Heart right ventricle (tissue), 16 donors: ENCODE measurements around the gene ERI3. TPM values are rescaled to one million over a fixed set of nuclear protein-coding genes. Genes with fewer than 3 reads are reported as not detected.

Experiments
- ATAC-seq, 8 donors: fragments of 200-7000 bp; cut with Tn5 transposase; one replicate each; pipeline ENCODE4 v1.9.1; 2020; ENCODE audit warnings: mild to moderate bottlenecking in 8 of 8, moderate library complexity in 8 of 8, moderate number of reproducible peaks in 1 of 8
- DNase-seq, 2 donors: peaks; one replicate each; pipeline ENCODE4 v3.0.0-alpha.2; 2020
- H3K27ac ChIP-seq, 10 donors: fragments of 200-600 bp; sonication (generic) in 2 of 10; one replicate each; pipeline versions ENCODE4 v1.5.0 to v1.8.0; 2020 to 2022; ENCODE audit warnings: mild to moderate bottlenecking in 3 of 10
- H3K27me3 ChIP-seq, 7 donors: fragments of 200-600 bp; one replicate each; pipeline ENCODE4 v1.8.0; 2021 to 2022; ENCODE audit warnings: mild to moderate bottlenecking in 2 of 7
- H3K36me3 ChIP-seq, 9 donors: fragments of 200-600 bp; sonication (generic) in 1 of 9; one replicate each; pipeline versions ENCODE4 v1.5.0 to v1.8.0; 2020 to 2022; ENCODE audit warnings: mild to moderate bottlenecking in 2 of 9
- H3K4me1 ChIP-seq, 9 donors: fragments of 200-600 bp; sonication (generic) in 1 of 9; one replicate each; pipeline versions ENCODE4 v1.5.0 to v1.8.0; 2020 to 2022; ENCODE audit warnings: mild to moderate bottlenecking in 4 of 9
- H3K4me3 ChIP-seq, 10 donors: fragments of 200-600 bp; sonication (generic) in 2 of 10; one replicate each; pipeline versions ENCODE4 v1.5.0 to v1.8.0; 2020 to 2022; ENCODE audit warnings: mild to moderate bottlenecking in 7 of 10, moderate library complexity in 2 of 10
- H3K9me3 ChIP-seq, 11 donors: fragments of 200-600 bp in 10 of 11; sonication (generic) in 2 of 11; one replicate each; pipeline versions ENCODE4 v1.5.0 to v1.8.0; 2013 to 2022; ENCODE audit warnings: mild to moderate bottlenecking in 2 of 11, control low read depth in 1 of 11, moderate library complexity in 1 of 11
- CTCF ChIP-seq, 9 donors: fragments of 200-600 bp; sonication (generic) in 2 of 9; IDR thresholded peaks; one replicate each; pipeline versions ENCODE4 v1.5.0 to v1.8.0; 2021 to 2022; ENCODE audit warnings: antibody characterized with exemption in 9 of 9, mild to moderate bottlenecking in 5 of 9, moderate library complexity in 1 of 9
- WGBS, 2 donors: extraction: QIAGEN DNeasy Blood & Tissue Kit; methylation state at CpG; one replicate each; pipeline ENCODE4 v1.1.7; 2013; ENCODE audit warnings: inconsistent platforms in 1 of 2; 5-methylcytosine and 5-hydroxymethylcytosine counted together
- intact Hi-C, 10 donors: fragments of 100-400 bp; cut with DNase I; formaldehyde crosslinking; loops; one replicate each; pipeline versions ENCODE4 v1.11.1 to v1.14.2; 2022
- polyA plus RNA-seq, 2 donors: library from polyadenylated mRNA; stranded (reverse); fragments of 200-250 nt; gene quantifications; one replicate each; pipeline ENCODE4 v1.2.3, GENCODE V29; 2013
- total RNA-seq, 10 donors: library from RNA; stranded (reverse); fragmentation: NEBNext Ultra II Directional in 3 of 10; extraction: Animal tissue kit (Norgen Biotek cat#: 25700) in 3 of 10; gene quantifications; one replicate each; pipeline versions ENCODE4 v1.2.1 to v1.2.4, GENCODE V29; 2021 to 2023
- donor health status: Arrhythmogenic right ventricular cardiomyopathy.
- donor health status: ischemic (EF 13 %, LVEDD 7.1; RV severe dilation, severe dysfunction).
- donor health status: healthy with polysubstance abuse.
- donor health status: DM: no; HTN: yes; CAD: no.
- donor health status: DM: no; HTN: no; CAD: no.
- donor health status: ischemic (EF 25% LVEDD 6.9; RV normal size, moderate dysfunction).
- donor health status: ischemic (EF 25% LVEDD 5.7; RV mildly dilated, moderate dysfunction).
- donor health status: healthy.
- donor health status: DM: yes; HTN: yes; CAD: no.
- donor health status: Ischemic cardiomyopathy.
- donor health status: ischemic (EF 35%, LVEDD 5.7; RV mildly dilated, moderate dysfunction).
- donor health status: nonischemic (EF 11% LVEDD 7.7; RV severe dilation, severe dysfunction).
- donor health status: DM: yes; HTN: yes; CAD: no.
- donor health status: PGD.
- donor health status: ischemic (EF 29% LVEDD 5.4; RV normal size, mild dysfunction).
- donor health status: nonischemic (EF 23%, LVEDD 6.1; RV moderate dilation, normal function).

ERI3 gene
- total and polyA plus RNA-seq, 12 donors = 28.1 to 68.4 (median 47.9) TPM

- WGBS, 2 donors = 88% methylated on average over 16 of the region's 16 CpGs
- ATAC-seq = no peak
Measured at GRCh38 chr1:44242746-44243145, 112.3 kb downstream of the ERI3 start.

GRCh38 chr1:44240802-44241671 lies 114.0 kb downstream of the ERI3 start:
- no peak for TF ChIP-seq CTCF (IDR thresholded peaks at IDR 0.05)
- intact Hi-C loops = loop anchor here in 1 of 10 donors (5.0 kb wide), 1 partner anchor 51 kb away; no protein-coding TSS in a partner anchor
- Histone ChIP-seq H3K4me1 (peaks cover 12 to 28% (median 23%) of the 10 kb centered on the region in 9 donors), H3K4me3 (no peak overlapping the region), H3K36me3 (peaks cover 0 to 18% (median 0%) of the 10 kb centered on the region in 9 donors), H3K27me3 (no peaks in the 10 kb centered on the region), H3K27ac (peak overlapping the region; percentile 71 to 91 (median 80)), H3K9me3 (no peaks in the 10 kb centered on the region)
- DNase-seq (no peak), ATAC-seq (peak; percentile 29 to 67 (median 45))
- 76 to 85% methylated on average over 9 of the region's 9 CpGs for WGBS, 2 donors

More at GRCh38 chr1:44242746-44243145, 112.3 kb downstream of the ERI3 start:
- no peak for DNase-seq
- intact Hi-C loops = loop anchor here in 1 of 10 donors (5.0 kb wide), 1 partner anchor 50 kb away; no protein-coding TSS in a partner anchor
- peaks cover 0 to 29% (median 0%) of the 10 kb centered on the region in 9 donors for H3K36me3 ChIP-seq
- no peak overlapping the region for H3K4me3 ChIP-seq
- TF ChIP-seq CTCF (IDR thresholded peaks at IDR 0.05) = no peak
- no peaks in the 10 kb centered on the region for H3K27me3 ChIP-seq
- no peaks in the 10 kb centered on the region for H3K9me3 ChIP-seq
- no peak overlapping the region for H3K27ac ChIP-seq
- peaks cover 12 to 28% (median 23%) of the 10 kb centered on the region in 9 donors for H3K4me1 ChIP-seq

GRCh38 chr1:44239961-44240371 lies 115.1 kb downstream of the ERI3 start:
- no peak overlapping the region for H3K4me3 ChIP-seq
- intact Hi-C loops = loop anchor here in 2 of 10 donors (5.0 kb wide), 2 partner anchors 52 to 72 kb away; no protein-coding TSS in a partner anchor
- peaks cover 0 to 18% (median 0%) of the 10 kb centered on the region in 9 donors for H3K36me3 ChIP-seq
- H3K4me1 ChIP-seq = peaks cover 12 to 28% (median 23%) of the 10 kb centered on the region in 9 donors
- 36 to 55% methylated on average over 3 of the region's 3 CpGs for WGBS, 2 donors
- no peak for TF ChIP-seq CTCF (IDR thresholded peaks at IDR 0.05)
- H3K27ac ChIP-seq = peak overlapping the region; percentile 71 to 91 (median 80)
- DNase-seq = peak; percentile 43 to 59
- no peaks in the 10 kb centered on the region for H3K27me3 ChIP-seq
- ATAC-seq = peak; percentile 74 to 91 (median 88)
- H3K9me3 ChIP-seq = no peaks in the 10 kb centered on the region

GRCh38 chr1:44239331-44239960 lies 115.6 kb downstream of the ERI3 start:
- peak; percentile 31 to 53 for DNase-seq
- peaks cover 12 to 28% (median 23%) of the 10 kb centered on the region in 9 donors for H3K4me1 ChIP-seq
- H3K36me3 ChIP-seq = peaks cover 0 to 18% (median 0%) of the 10 kb centered on the region in 9 donors
- H3K27me3 ChIP-seq = no peaks in the 10 kb centered on the region
- TF ChIP-seq CTCF (IDR thresholded peaks at IDR 0.05) = peak in 7 of 9 donors; percentile 19 to 52 (median 36)
- peak overlapping the region; percentile 71 to 91 (median 80) for H3K27ac ChIP-seq
- no peak overlapping the region for H3K4me3 ChIP-seq
- peak in 7 of 8 donors; percentile 43 to 80 (median 70) for ATAC-seq
- intact Hi-C loops = loop anchor here in 1 of 10 donors (5.0 kb wide), 1 partner anchor 73 kb away; no protein-coding TSS in a partner anchor
- 47 to 50% methylated on average over 8 of the region's 8 CpGs for WGBS, 2 donors
- H3K9me3 ChIP-seq = no peaks in the 10 kb centered on the region
